GM21786 (cell line): ENCODE data around the gene DBNL.

Experiments
- ATAC-seq: cut with Tn5 transposase; IDR thresholded peaks from one replicate; pipeline ENCODE4 v1.9.1; 2021; ENCODE audit not compliant: unreplicated experiment

The DBNL gene

DNA sequence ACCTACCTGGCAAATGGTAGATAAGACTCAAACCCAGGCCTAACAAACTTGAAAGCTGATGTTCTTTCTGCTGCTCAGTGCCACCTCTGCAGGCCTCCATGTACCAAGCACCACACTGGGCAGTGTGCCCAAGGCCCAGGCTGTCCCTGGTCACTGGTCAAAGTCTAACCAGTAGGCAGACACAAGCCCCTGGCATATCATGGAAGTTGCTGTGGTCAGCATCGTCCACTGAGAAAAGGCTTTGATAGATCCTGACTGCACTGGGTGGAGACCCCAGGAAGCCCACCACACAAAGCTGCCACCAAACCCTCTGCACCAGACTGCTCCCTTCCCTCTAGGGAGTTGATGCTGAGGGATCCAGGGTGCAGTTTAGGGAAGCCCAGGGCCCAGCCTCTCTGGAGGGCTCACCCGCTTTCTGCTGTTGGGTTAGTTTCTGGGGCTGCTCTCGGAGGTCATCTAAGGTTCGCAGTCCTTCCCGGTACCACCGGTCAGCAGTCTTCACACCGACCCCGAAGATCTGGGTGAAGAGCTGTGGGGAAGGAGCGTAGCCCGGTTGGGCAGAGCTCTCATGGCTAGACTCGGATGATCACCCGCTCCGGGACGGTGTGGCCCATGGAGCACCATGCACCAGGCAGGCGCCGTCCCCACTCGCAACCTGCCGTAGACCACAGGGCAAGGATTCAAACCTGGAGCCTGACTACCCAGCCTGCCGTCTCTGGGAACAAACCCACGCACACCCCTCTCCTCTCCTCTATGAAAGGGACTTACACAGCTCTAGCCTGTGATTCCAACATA lies 31.8 kb downstream of the DBNL start:
- no peak for ATAC-seq

GRCh38 chr7:44077061-44077460 lies 32.6 kb downstream of the DBNL start:
- no peak for ATAC-seq

DNA sequence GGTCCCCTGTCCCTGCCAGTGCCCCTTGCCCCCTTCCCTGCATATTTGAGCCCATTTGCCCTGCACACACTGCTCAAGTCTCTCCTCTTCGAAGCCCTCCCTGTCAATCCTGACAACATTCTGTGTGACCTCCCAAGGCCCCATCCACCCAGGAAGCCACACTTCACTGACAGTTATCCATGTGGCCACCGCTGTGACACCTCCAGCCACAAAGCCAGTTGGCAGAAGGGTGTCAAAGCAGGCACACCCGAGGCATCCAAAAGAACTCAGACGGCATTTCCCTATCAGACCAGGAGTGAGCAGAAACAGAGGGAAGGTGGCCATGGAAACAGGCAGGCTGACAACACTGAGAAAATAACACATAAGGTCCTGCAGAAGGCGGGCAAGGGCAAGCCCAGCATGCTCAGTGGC lies 33.2 kb downstream of the DBNL start:
- no peak for ATAC-seq

GRCh38 chr7:44078521-44078920 lies 34.0 kb downstream of the DBNL start:
- no peak for ATAC-seq

- ATAC-seq = no peak
Observed at GRCh38 chr7:44079331-44080021, 35.0 kb downstream of the DBNL start.

GRCh38 chr7:44080118-44080517 lies 35.6 kb downstream of the DBNL start:
- ATAC-seq = no peak

DNA sequence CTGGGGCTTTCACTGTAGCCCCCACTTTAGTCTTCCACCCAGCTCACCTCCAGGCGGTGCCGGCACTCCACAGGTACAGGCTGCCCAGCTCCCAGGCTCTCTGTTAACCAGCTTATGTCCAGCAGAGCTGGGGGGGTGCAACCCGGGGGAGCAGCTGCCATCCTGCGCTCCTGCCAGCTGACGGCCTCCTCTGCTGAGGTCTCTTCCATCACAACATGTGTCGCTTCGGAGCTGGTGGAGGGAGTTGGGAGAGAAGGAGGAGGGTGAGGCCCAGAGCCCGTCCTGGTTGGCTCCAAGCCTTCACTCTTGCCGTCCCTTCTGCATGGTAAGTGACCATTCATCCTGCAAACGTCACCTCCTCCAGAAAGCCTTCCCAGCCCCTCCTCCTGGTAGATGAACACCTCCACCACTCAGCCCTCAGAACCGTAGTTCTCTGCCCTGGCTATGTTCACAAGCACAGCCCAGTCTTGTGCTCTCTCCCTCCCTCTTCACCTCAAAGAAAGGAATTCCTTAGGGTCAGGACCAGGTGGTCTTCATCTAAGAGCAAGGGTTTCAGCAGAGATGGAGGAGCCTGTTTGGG lies 36.3 kb downstream of the DBNL start:
- ATAC-seq = no peak

GRCh38 chr7:44081266-44081748 lies 36.8 kb downstream of the DBNL start:
- ATAC-seq = no peak

GRCh38 chr7:44082541-44083207 lies 38.2 kb downstream of the DBNL start:
- ATAC-seq = peak; percentile 94

DNA sequence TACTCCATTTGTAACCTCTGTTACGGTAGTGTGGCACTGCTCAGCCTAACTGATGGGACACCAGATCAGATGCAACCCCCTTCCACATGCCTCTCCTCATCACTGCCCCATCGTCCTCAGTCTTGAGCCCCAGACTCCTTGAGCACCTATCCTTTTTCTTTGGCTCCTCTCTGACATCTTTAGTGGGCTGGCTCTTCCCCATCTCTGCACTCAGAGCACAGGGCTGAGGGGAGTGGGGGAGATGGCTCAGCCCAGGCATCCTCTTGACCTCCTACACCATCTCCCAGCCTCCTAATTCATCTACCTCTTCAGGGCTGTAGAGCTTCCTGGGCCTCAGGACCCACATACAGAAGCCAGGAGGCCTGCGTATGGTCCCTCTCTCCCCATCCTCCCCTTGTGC lies 39.3 kb downstream of the DBNL start:
- no peak for ATAC-seq

GRCh38 chr7:44084701-44085100 lies 40.2 kb downstream of the DBNL start:
- ATAC-seq = no peak

DNA sequence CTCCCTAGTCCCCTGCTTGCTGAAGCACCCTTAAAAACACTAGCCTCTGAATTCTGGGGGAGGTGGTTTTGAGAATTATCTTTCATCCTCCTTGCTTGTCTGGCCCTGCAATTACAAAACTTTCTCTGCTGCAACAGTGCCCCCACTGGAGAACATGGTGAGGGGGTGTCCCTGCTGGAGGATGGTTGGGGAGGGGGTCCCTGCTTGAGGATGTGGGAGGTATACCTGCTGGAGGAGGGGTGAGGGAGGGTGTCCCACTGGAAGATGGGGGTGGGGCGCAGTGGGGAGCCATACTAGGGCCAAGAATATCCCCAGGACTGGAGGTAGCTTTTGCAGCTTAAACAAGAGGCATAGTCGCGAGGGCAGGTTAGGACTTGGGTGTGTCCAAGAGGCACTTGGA lies 41.0 kb downstream of the DBNL start:
- no peak for ATAC-seq

DNA sequence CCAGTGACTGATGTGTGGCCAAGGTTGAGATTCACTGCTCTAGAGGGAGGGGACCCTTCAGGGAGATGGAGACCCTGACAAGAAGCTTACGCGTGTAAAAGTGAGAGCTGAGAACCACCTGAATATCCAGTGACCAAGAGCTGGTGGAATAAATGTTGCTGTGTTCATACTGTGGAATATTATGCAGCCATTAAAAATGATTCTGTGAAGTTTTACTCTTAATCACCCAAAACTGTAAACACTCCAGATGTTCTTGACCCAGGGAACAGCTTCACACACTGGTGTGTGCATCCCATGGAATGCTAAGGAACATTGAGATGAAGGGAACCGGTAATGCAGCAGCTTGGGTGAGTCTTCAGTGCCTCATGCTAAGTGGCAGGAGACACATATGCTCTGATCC lies 42.1 kb downstream of the DBNL start:
- ATAC-seq = no peak

DNA sequence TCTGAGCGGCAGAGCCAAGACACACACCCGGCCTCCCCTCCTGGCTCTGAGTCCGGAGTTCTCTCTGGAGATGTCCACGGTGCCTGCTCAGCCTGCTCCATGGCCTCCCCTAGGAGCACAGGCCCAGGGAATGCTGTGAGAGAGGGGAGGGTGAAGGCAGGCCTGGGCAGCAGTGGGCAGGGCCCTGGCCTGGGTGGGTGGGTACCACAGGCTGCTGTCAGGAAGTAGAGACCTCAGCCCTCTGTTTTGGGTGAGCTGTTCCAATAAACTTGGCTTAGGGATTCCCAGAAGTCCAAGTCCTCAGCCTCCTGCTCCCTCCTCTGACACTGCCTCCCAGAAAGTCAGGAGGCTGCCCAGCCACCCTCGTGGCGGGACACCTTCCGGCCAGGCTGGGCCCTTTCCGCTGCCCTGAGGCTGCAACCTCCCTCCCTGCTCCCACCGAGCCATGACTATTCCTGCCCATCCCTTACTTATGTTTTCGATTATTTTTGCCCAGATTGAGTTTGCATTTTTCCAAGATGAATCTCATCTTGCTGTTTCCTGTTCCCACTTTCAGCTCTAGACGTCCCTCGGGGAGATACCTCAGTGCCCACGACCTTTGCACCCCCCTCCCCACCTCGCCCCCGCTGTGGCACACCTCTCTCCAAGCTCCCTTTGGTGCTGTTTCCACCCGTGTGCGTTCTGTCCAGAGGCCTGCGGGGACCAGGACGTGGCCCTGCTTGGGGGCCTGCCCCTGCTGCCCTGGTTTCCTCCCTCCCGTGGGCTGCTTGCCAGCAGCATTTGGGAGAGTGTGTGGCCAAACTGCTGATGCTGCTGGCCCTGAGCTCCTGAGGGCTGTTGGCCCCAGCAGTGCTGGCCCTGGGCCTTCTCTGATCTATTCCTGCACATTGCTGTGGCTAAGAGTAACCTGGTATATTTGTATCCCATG lies 43.7 kb downstream of the DBNL start:
- no peak for ATAC-seq

DNA sequence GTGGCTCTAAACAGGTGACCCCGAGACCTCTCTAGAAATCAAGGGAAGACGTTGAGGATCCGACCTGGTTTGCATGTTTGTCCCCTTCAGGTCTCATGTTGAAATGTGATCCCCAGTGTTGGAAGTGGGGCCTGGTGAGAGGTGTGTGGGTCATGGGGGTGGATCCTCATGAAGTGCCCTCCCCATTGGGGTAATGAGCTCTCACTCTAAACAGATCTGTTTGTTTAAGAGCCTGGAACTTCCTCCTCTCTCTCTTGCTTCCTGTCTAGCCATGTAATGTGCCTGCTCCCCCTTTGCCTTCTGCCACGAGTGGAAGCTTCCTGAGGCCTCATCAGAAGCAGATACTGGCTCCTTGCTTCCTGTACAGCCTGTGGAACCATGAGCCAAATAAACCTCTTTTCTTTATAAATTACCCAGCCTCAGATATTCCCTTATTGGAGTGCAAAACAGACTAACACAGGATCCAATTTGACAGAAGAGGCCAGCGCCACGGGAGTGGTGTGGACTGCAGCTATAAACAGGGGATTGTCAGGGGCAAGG lies 48.7 kb downstream of the DBNL start:
- no peak for ATAC-seq

DNA sequence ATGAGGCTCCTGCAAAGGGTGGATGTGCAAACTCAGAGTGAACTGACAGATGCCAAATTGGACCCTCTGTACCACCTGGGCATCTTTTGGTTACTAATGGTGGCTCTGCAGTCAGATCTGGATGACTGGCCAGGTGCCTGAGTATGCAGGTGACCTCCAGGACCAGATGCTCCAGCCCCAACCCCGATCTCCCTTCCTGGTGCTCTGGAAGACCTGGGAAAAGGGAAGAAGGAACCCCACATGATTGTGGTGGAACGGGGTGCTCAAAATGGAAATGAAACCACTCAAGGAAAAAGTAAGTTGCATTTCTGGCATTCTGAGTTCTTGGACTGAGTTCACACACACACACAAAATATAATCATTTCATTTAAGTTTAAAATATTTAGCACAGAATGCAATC lies 49.9 kb downstream of the DBNL start:
- ATAC-seq = no peak

GRCh38 chr7:44094883-44095592 lies 50.5 kb downstream of the DBNL start:
- ATAC-seq = no peak

GRCh38 chr7:44095781-44096180 lies 51.3 kb downstream of the DBNL start:
- no peak for ATAC-seq

- ATAC-seq = no peak
Observed at GRCh38 chr7:44096326-44096881, 51.9 kb downstream of the DBNL start.
